HG03095 (cell line): ENCODE measurements around the gene KLK6.

Experiments
- ATAC-seq: cut with Tn5 transposase; IDR thresholded peaks from one replicate; pipeline ENCODE4 v1.9.1; 2021; ENCODE audit warnings: moderate library complexity; ENCODE audit not compliant: unreplicated experiment

KLK6 gene

GRCh38 chr19:50969413-50969760 is at the start of gene KLK6:
Gene KLK6, minus strand, starts transcription at chr19:50969591. Its CDS starts 1,487 bp downstream, at chr19:50968104.
- no peak for ATAC-seq

- no peak for ATAC-seq
Observed at GRCh38 chr19:51018745-51019543, 49.6 kb upstream of the KLK6 start.

GRCh38 chr19:51016798-51017683 is 47.6 kb upstream of the KLK6 start:
- no peak for ATAC-seq

GRCh38 chr19:51015691-51016267 is 46.4 kb upstream of the KLK6 start:
- ATAC-seq = no peak

GRCh38 chr19:51014242-51014641 is 44.9 kb upstream of the KLK6 start:
- no peak for ATAC-seq

- ATAC-seq = no peak
Observed at GRCh38 chr19:51012661-51013190, 43.3 kb upstream of the KLK6 start.

- ATAC-seq = no peak
Observed at GRCh38 chr19:51010066-51010795, 40.8 kb upstream of the KLK6 start.

GRCh38 chr19:51009061-51009891 is 39.9 kb upstream of the KLK6 start:
- ATAC-seq = no peak

- no peak for ATAC-seq
Observed at GRCh38 chr19:51007488-51007887, 38.1 kb upstream of the KLK6 start.

- ATAC-seq = no peak
Observed at GRCh38 chr19:51006406-51006805, 37.0 kb upstream of the KLK6 start.

GRCh38 chr19:51005248-51005647 is 35.9 kb upstream of the KLK6 start:
- no peak for ATAC-seq

GRCh38 chr19:51003316-51003715 is 33.9 kb upstream of the KLK6 start:
- ATAC-seq = no peak

- no peak for ATAC-seq
Observed at GRCh38 chr19:51002542-51003311, 33.3 kb upstream of the KLK6 start.

GRCh38 chr19:51002089-51002532 is 32.7 kb upstream of the KLK6 start:
- ATAC-seq = no peak

GRCh38 chr19:51001515-51001914 is 32.1 kb upstream of the KLK6 start, which contains the start of gene KLK8:
Gene KLK8, minus strand, starts transcription at chr19:51001604. Its CDS starts 437 bp downstream, at chr19:51001167.
- no peak for ATAC-seq

GRCh38 chr19:51000981-51001380 is 31.6 kb upstream of the KLK6 start:
- ATAC-seq = no peak

- ATAC-seq = no peak
Observed at GRCh38 chr19:51000426-51000825, 31.0 kb upstream of the KLK6 start.

GRCh38 chr19:50998686-50999085 is 29.3 kb upstream of the KLK6 start:
- ATAC-seq = no peak

- no peak for ATAC-seq
Observed at GRCh38 chr19:50998061-50998460, 28.7 kb upstream of the KLK6 start.
